LHCN-M2 (cell line): ENCODE data around the gene DUS4L. TPM values are rescaled to one million over a fixed set of nuclear protein-coding genes. Genes with fewer than 3 reads are reported as not detected.
A peak's percentile ranks its signal among the peaks of the same experiment; 100 is the strongest.
"Not testable (repeated sequence)": the region's sequence is repeated elsewhere in the genome, so short reads cannot be mapped to it uniquely, and the experiment has no call there.

Source experiments
- DNase-seq: peaks from one replicate; pipeline ENCODE4 v3.0.0-alpha.2; 2012; ENCODE audit warnings: low read depth
- polyA plus RNA-seq: library from polyadenylated mRNA; unstranded; fragments of >200 nt; gene quantifications from one replicate; pipeline ENCODE4 v1.2.1, GENCODE V29; 2012; ENCODE audit warnings: missing spikeins
- total RNA-seq: library from RNA; depleted of rRNA; stranded (reverse); fragments of >200 nt; gene quantifications from 2 replicates; pipeline ENCODE4 v1.2.3, GENCODE V29; 2014; rRNA removed

Gene DUS4L
- 13.9 and 17.8 TPM in 2 replicates for total RNA-seq
- 4.5 TPM for polyA plus RNA-seq

- peak; percentile 72 for DNase-seq
These were observed at the start of gene DUS4L, which contains the start of gene COG5 for GRCh38 chr7:107563775-107564552. Gene DUS4L (plus strand): TSS chr7:107563971. CDS start chr7:107567071, 3,100 bp downstream. Gene COG5 (minus strand): TSS chr7:107563920. CDS start chr7:107563896, 24 bp downstream.

GRCh38 chr7:107526672-107527071 lies 37.1 kb upstream of the DUS4L start:
- no peak for DNase-seq

- DNase-seq: no peak
These were observed 36.6 kb upstream of the DUS4L start for GRCh38 chr7:107527196-107527595.

GRCh38 chr7:107528461-107528860 lies 35.3 kb upstream of the DUS4L start:
- peak; percentile 34 for DNase-seq

GRCh38 chr7:107530751-107531150 lies 33.0 kb upstream of the DUS4L start:
- no peak for DNase-seq

GRCh38 chr7:107534139-107534538 lies 29.6 kb upstream of the DUS4L start:
- no peak for DNase-seq

GRCh38 chr7:107537228-107537627 lies 26.5 kb upstream of the DUS4L start:
- not testable (repeated sequence) for DNase-seq

GRCh38 chr7:107538001-107538400 lies 25.8 kb upstream of the DUS4L start:
- DNase-seq: no peak

- no peak for DNase-seq
These were observed 20.3 kb upstream of the DUS4L start for GRCh38 chr7:107543338-107543993.

- DNase-seq: no peak
These were observed 18.8 kb upstream of the DUS4L start for GRCh38 chr7:107544848-107545591.

- DNase-seq: no peak
These were observed 11.8 kb upstream of the DUS4L start for GRCh38 chr7:107551936-107552335.

- DNase-seq: no peak
These were observed 7.9 kb upstream of the DUS4L start for GRCh38 chr7:107555893-107556292.

GRCh38 chr7:107559864-107560263 lies 3.9 kb upstream of the DUS4L start:
- peak; percentile 61 for DNase-seq

- DNase-seq: no peak
These were observed 2.8 kb upstream of the DUS4L start for GRCh38 chr7:107560898-107561516.

- no peak for DNase-seq
These were observed 543 bp upstream of the DUS4L start for GRCh38 chr7:107563081-107563774.

- DNase-seq: peak; percentile 87
These were observed 955 bp downstream of the DUS4L start for GRCh38 chr7:107564553-107565298.

GRCh38 chr7:107570298-107570697 lies 6.5 kb downstream of the DUS4L start:
- no peak for DNase-seq

- no peak for DNase-seq
These were observed 9.8 kb downstream of the DUS4L start for GRCh38 chr7:107573537-107573936.

GRCh38 chr7:107579554-107579884 lies 15.7 kb downstream of the DUS4L start:
- no peak for DNase-seq
